AG09319 (cell line): ENCODE data around the gene DDX4.

Experiments
- DNase-seq: peaks from one replicate; pipeline ENCODE4 v3.0.0-alpha.2; 2010; ENCODE audit warnings: low read depth; ENCODE audit errors: extremely low read depth
- CTCF ChIP-seq: IDR thresholded peaks from 2 replicates; pipeline ENCODE4 v1.5.1; 2011; ENCODE audit warnings: low read depth, mild to moderate bottlenecking, inconsistent platforms, low read length, moderate library complexity

The DDX4 gene

GRCh38 chr5:55856516-55857246, 118.8 kb downstream of the DDX4 start:
- no peak for DNase-seq
- no peak for TF ChIP-seq CTCF

- no peak for DNase-seq
Observed at GRCh38 chr5:55857247-55857640, 119.4 kb downstream of the DDX4 start.

GRCh38 chr5:55858104-55858503, 120.2 kb downstream of the DDX4 start:
- no peak for DNase-seq
- no peak for TF ChIP-seq CTCF

More at GRCh38 chr5:55857247-55857640, 119.4 kb downstream of the DDX4 start:
- no peak for TF ChIP-seq CTCF

- no peak for DNase-seq
- TF ChIP-seq CTCF: no peak
Observed at GRCh38 chr5:55860288-55860687, 122.4 kb downstream of the DDX4 start.

GRCh38 chr5:55860709-55861108, 122.8 kb downstream of the DDX4 start:
- no peak for TF ChIP-seq CTCF

GRCh38 chr5:55864606-55865541, 127.0 kb downstream of the DDX4 start:
- no peak for TF ChIP-seq CTCF
- no peak for DNase-seq

More at GRCh38 chr5:55860709-55861108, 122.8 kb downstream of the DDX4 start:
- DNase-seq: no peak

GRCh38 chr5:55865831-55866230, 128.0 kb downstream of the DDX4 start:
- no peak for DNase-seq

More at GRCh38 chr5:55865831-55866230, 128.0 kb downstream of the DDX4 start:
- no peak for TF ChIP-seq CTCF
